Large intestine (tissue), 3 donors: ENCODE measurements around the gene SCMH1. TPM values are rescaled to one million over a fixed set of nuclear protein-coding genes. Genes with fewer than 3 reads are reported as not detected.

Experiments
- DNase-seq, 2 donors: peaks; one replicate each; pipeline versions ENCODE4 v3.0.0 to v3.0.0-alpha.2; 2013
- H3K27ac ChIP-seq: one replicate; pipeline ENCODE4 v1.5.1; 2013; ENCODE audit warnings: low read length
- H3K27me3 ChIP-seq: 2 replicates; pipeline ENCODE4 v1.6.1; 2013; ENCODE audit warnings: low read length; ENCODE audit not compliant: control insufficient read depth, insufficient read depth
- H3K36me3 ChIP-seq: 2 replicates; pipeline ENCODE4 v1.6.1; 2013; ENCODE audit warnings: low read length; ENCODE audit not compliant: control insufficient read depth, insufficient read depth
- H3K4me1 ChIP-seq: one replicate; pipeline ENCODE4 v1.6.1; 2013; ENCODE audit warnings: low read length; ENCODE audit not compliant: control insufficient read depth, insufficient read depth
- H3K4me3 ChIP-seq: one replicate; pipeline ENCODE4 v1.5.1; 2013; ENCODE audit warnings: low read length
- H3K9me3 ChIP-seq: one replicate; pipeline ENCODE4 v1.6.1; 2013; ENCODE audit warnings: mild to moderate bottlenecking, low read depth, low read length, moderate library complexity; ENCODE audit not compliant: control insufficient read depth
- WGBS: methylation state at CpG from one replicate; pipeline ENCODE4 v1.1.5; 2013; ENCODE audit warnings: low lambda C conversion rate; ENCODE audit not compliant: insufficient coverage; 5-methylcytosine and 5-hydroxymethylcytosine counted together
- polyA plus RNA-seq: library from polyadenylated mRNA; unstranded; fragments of 120-200 nt; gene quantifications from one replicate; pipeline ENCODE4 v1.2.1, GENCODE V29; 2013

The SCMH1 gene
- polyA plus RNA-seq, 1 donor, result 42.8 TPM

DNA sequence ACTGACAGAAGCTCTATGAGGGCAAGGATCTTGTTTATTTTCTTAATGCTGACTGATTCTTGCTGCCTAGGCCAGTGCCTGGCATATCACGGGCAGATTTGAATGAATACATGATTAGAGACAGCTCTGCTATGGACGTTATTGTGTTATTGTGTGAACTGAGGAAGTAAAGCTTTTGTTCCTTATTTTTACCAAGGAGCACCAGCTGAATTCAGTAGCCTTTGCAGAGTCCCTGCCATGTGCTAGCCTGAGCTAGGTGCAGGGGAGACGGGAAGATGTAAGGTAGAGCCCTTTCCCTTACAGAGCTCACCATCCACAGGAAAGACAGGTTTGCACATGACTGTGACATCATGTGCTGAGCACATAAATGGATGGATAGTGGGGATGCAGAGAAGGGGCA is 36.0 kb upstream of the SCMH1 start:
- DNase-seq, result no peak
- WGBS, result no CpG with 5 or more reads among the region's 3 CpGs

GRCh38 chr1:41277371-41277975 is 35.4 kb upstream of the SCMH1 start:
- WGBS, result 100% methylated on average over 1 of the region's 12 CpGs
- DNase-seq, result no peak
- H3K27ac ChIP-seq, result no peak overlapping the region

More for the DNA sequence above, 36.0 kb upstream of the SCMH1 start:
- Histone ChIP-seq H3K9me3 (no peaks in the 10 kb centered on the region), H3K27me3 (peaks cover under 1% of the 10 kb centered on the region), H3K27ac (no peak overlapping the region), H3K4me3 (no peak overlapping the region), H3K36me3 (no peaks in the 10 kb centered on the region), H3K4me1 (no peaks in the 10 kb centered on the region)

DNA sequence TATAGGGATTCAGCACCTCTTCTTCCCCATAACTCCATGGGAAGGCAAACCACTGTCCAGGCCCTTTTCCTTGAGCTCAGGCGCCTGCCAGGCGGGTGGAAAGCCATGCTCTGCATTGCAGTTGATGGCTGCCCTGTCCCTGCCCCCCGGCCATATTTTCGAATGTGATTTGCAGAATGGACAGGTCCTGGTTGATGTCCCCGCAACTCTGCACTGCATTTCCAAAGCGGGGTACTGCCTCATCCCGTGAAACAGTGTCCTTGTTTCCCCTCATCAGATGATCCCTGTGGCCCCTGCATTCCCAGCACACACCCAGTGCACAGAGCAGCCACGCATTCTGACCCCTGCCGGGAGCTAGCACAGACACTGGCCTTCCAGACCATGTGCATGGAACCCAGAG is 33.7 kb upstream of the SCMH1 start:
- no peaks in the 10 kb centered on the region for H3K27me3 ChIP-seq
- H3K27ac ChIP-seq, result no peak overlapping the region
- no CpG with 5 or more reads among the region's 9 CpGs for WGBS
- H3K36me3 ChIP-seq, result no peaks in the 10 kb centered on the region
- no peaks in the 10 kb centered on the region for H3K4me1 ChIP-seq
- no peak overlapping the region for H3K4me3 ChIP-seq
- DNase-seq, result no peak
- H3K9me3 ChIP-seq, result no peaks in the 10 kb centered on the region

More at GRCh38 chr1:41277371-41277975, 35.4 kb upstream of the SCMH1 start:
- no peaks in the 10 kb centered on the region for H3K36me3 ChIP-seq
- no peaks in the 10 kb centered on the region for H3K4me1 ChIP-seq
- no peaks in the 10 kb centered on the region for H3K27me3 ChIP-seq
- H3K9me3 ChIP-seq, result no peaks in the 10 kb centered on the region
- no peak overlapping the region for H3K4me3 ChIP-seq

- Histone ChIP-seq H3K4me3 (no peak overlapping the region), H3K4me1 (no peaks in the 10 kb centered on the region), H3K36me3 (no peaks in the 10 kb centered on the region), H3K27me3 (no peaks in the 10 kb centered on the region), H3K9me3 (no peaks in the 10 kb centered on the region), H3K27ac (no peak overlapping the region)
- WGBS, result 67% methylated on average over 1 of the region's 7 CpGs
- no peak for DNase-seq
These were observed 32.8 kb upstream of the SCMH1 start for GRCh38 chr1:41274752-41275545.

DNA sequence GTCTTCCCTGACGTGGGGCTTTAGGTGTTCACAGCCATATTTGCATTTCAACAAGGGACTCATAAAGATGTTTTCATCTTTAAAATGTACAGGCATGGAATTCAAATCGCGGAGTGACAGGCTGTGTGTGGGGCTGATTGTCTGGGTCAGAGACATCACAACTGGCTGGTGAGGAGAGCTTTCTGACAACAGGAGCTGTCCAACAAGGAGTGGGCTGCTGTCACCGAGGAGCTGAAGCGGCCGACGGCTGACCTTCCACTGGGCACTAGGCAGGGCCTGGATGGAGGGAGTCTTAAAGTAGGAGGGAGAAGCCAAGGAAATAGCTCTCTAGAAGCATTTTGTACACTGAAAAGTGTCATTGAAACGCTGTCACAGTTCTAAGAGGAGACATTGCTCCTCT is 30.5 kb upstream of the SCMH1 start:
- H3K4me3 ChIP-seq, result no peak overlapping the region
- no peaks in the 10 kb centered on the region for H3K9me3 ChIP-seq
- no peak for DNase-seq
- no peaks in the 10 kb centered on the region for H3K36me3 ChIP-seq
- no peaks in the 10 kb centered on the region for H3K27me3 ChIP-seq
- 0% methylated on average over 1 of the region's 8 CpGs for WGBS
- H3K4me1 ChIP-seq, result no peaks in the 10 kb centered on the region
- no peak overlapping the region for H3K27ac ChIP-seq

GRCh38 chr1:41268154-41268770 is 26.2 kb upstream of the SCMH1 start:
- Histone ChIP-seq H3K4me3 (no peak overlapping the region), H3K4me1 (no peaks in the 10 kb centered on the region), H3K27me3 (no peaks in the 10 kb centered on the region), H3K9me3 (no peaks in the 10 kb centered on the region), H3K27ac (no peak overlapping the region), H3K36me3 (no peaks in the 10 kb centered on the region)
- WGBS, result 30% methylated on average over 2 of the region's 8 CpGs
- peak; percentile 57 to 64 for DNase-seq

GRCh38 chr1:41261926-41262618 is 20.0 kb upstream of the SCMH1 start:
- no peaks in the 10 kb centered on the region for H3K36me3 ChIP-seq
- no peaks in the 10 kb centered on the region for H3K4me1 ChIP-seq
- H3K27ac ChIP-seq, result no peak overlapping the region
- no peak for DNase-seq
- no CpG with 5 or more reads among the region's 3 CpGs for WGBS
- H3K27me3 ChIP-seq, result no peaks in the 10 kb centered on the region
- H3K4me3 ChIP-seq, result no peak overlapping the region
- H3K9me3 ChIP-seq, result no peaks in the 10 kb centered on the region

- H3K27me3 ChIP-seq, result no peaks in the 10 kb centered on the region
- H3K36me3 ChIP-seq, result no peaks in the 10 kb centered on the region
- no peak overlapping the region for H3K4me3 ChIP-seq
- H3K27ac ChIP-seq, result no peak overlapping the region
- H3K4me1 ChIP-seq, result no peaks in the 10 kb centered on the region
- no CpG with 5 or more reads among the region's 2 CpGs for WGBS
- no peak for DNase-seq
- H3K9me3 ChIP-seq, result no peaks in the 10 kb centered on the region
These were observed 18.7 kb upstream of the SCMH1 start for GRCh38 chr1:41260768-41261167.

GRCh38 chr1:41259221-41259620 is 17.1 kb upstream of the SCMH1 start:
- no peaks in the 10 kb centered on the region for H3K4me1 ChIP-seq
- no peak overlapping the region for H3K4me3 ChIP-seq
- peaks cover 2% of the 10 kb centered on the region for H3K9me3 ChIP-seq
- no CpG with 5 or more reads among the region's 3 CpGs for WGBS
- no peaks in the 10 kb centered on the region for H3K36me3 ChIP-seq
- no peaks in the 10 kb centered on the region for H3K27me3 ChIP-seq
- no peak for DNase-seq
- no peak overlapping the region for H3K27ac ChIP-seq

GRCh38 chr1:41255978-41256377 is 13.9 kb upstream of the SCMH1 start:
- Histone ChIP-seq H3K36me3 (no peaks in the 10 kb centered on the region), H3K4me1 (no peaks in the 10 kb centered on the region), H3K9me3 (peaks cover 2% of the 10 kb centered on the region), H3K4me3 (no peak overlapping the region), H3K27me3 (no peaks in the 10 kb centered on the region), H3K27ac (no peak overlapping the region)
- DNase-seq, result no peak
- WGBS, result no CpG with 5 or more reads among the region's 1 CpG
